ENCODE measurements around the gene OLFML2A.

DNA sequence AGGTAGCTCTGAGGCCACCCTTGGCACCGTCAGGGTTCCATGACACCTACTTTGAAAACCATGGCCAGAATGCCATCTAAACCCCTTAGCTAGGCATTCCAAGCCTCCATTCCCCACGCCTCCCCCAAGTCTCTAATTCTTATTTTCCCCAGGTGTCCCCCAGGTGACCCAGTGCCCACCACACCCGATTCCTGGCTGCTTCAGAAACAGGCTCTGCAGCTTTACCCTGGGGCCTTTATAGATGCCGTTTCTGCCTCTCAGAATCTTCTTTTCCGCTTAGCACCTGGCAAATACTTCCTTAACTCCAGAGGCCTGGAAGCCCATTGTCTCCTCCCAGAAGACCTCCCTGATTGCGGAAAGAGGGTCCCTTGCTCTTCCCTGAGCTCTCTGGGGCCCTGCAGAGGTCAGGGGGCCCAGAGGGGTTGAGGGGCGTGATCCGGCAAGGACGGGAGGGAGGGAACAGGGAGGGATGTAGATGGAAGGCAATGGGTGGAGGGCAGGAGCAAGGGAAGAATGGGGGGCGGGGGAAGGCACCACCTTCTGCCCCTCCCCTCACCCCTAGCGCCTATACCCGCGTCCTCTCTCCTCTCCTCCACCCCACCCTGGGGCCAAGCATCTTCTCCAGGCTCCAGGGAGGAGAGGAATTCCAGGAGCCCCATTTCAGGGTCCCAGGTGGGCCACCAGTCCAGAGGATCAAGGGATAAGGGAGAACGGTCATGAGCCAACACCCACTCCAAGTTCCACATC is 64.3 kb downstream of the OLFML2A start:
- TF ChIP-seq, protein P1, sequence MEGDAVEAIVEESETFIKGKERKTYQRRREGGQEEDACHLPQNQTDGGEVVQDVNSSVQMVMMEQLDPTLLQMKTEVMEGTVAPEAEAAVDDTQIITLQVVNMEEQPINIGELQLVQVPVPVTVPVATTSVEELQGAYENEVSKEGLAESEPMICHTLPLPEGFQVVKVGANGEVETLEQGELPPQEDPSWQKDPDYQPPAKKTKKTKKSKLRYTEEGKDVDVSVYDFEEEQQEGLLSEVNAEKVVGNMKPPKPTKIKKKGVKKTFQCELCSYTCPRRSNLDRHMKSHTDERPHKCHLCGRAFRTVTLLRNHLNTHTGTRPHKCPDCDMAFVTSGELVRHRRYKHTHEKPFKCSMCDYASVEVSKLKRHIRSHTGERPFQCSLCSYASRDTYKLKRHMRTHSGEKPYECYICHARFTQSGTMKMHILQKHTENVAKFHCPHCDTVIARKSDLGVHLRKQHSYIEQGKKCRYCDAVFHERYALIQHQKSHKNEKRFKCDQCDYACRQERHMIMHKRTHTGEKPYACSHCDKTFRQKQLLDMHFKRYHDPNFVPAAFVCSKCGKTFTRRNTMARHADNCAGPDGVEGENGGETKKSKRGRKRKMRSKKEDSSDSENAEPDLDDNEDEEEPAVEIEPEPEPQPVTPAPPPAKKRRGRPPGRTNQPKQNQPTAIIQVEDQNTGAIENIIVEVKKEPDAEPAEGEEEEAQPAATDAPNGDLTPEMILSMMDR (IDR thresholded peaks at IDR 0.05): no peak
- no peak for TF ChIP-seq POLR2A (IDR thresholded peaks at IDR 0.05)
- TF ChIP-seq EP300 (IDR thresholded peaks at IDR 0.05): no peak

Measured in upper lobe of left lung (tissue), 4 donors.